Measurements from ENCODE around the gene RDH8.

The RDH8 gene

GRCh38 chr19:10008184-10008765, 5.0 kb upstream of the RDH8 start:
- Histone ChIP-seq H3K4me2 (ENCODE audit: low read length, poor library complexity, severe bottlenecking) (no peak overlapping the region), H3K18ac (ENCODE audit: low read depth in 1 of 2, low read length in 2 of 2) (peak overlapping the region; percentile 55 to 59)

GRCh38 chr19:10009714-10010224, 3.5 kb upstream of the RDH8 start:
- peaks cover 0 to 7% of the 10 kb centered on the region in 2 experiments for H3K36me3 ChIP-seq (ENCODE audit: control insufficient read depth in 1 of 2, insufficient read depth in 2 of 2, low read depth in 1 of 2, low read length in 2 of 2)
- H4K8ac ChIP-seq (ENCODE audit: low read length) = no peak overlapping the region
- H3K14ac ChIP-seq (ENCODE audit: low read length in 2 of 2) = peak overlapping the region in 1 of 2 experiments; percentile 96
- H3K4ac ChIP-seq (ENCODE audit: low read depth in 1 of 2, low read length in 2 of 2) = no peak overlapping the region
- H3K4me3 ChIP-seq (ENCODE audit: insufficient read depth in 1 of 2, low read depth in 1 of 2, low read length in 2 of 2) = peak overlapping the region in 1 of 2 experiments; percentile 78
- no peak overlapping the region for H2BK5ac ChIP-seq (ENCODE audit: low read depth, low read length, poor library complexity, severe bottlenecking)
- H4K91ac ChIP-seq (ENCODE audit: low read length) = no peak overlapping the region
- H2AK5ac ChIP-seq (ENCODE audit: low read length, severe bottlenecking) = no peak overlapping the region
- DNase-seq = no peak
- no peaks in the 10 kb centered on the region for H3K79me1 ChIP-seq (replicated peaks; ENCODE audit: low read length, poor library complexity, severe bottlenecking)
- peaks cover 6 to 52% of the 10 kb centered on the region in 2 experiments for H3K27me3 ChIP-seq (ENCODE audit: control insufficient read depth in 1 of 2, insufficient read depth in 1 of 2, low read length in 2 of 2)
- no peak overlapping the region for H2BK120ac ChIP-seq (ENCODE audit: low read depth, low read length)
- no peak overlapping the region for H2BK12ac ChIP-seq (ENCODE audit: low read length in 2 of 2)
- no peak overlapping the region for H2BK15ac ChIP-seq (ENCODE audit: low read depth, poor library complexity, severe bottlenecking)
- H3K18ac ChIP-seq (ENCODE audit: low read depth in 1 of 2, low read length in 2 of 2) = peak overlapping the region in 1 of 2 experiments; percentile 1
- peak overlapping the region in 1 of 2 experiments; percentile 76 for H3K23ac ChIP-seq (ENCODE audit: low read length in 2 of 2)
- peaks cover 25% of the 10 kb centered on the region for H3K4me1 ChIP-seq (ENCODE audit: control insufficient read depth, insufficient read depth, low read depth, low read length)
- no peak overlapping the region for H3K4me2 ChIP-seq (ENCODE audit: low read length, poor library complexity, severe bottlenecking)
- H2AFZ ChIP-seq (ENCODE audit: low read depth, low read length) = no peak overlapping the region
- WGBS = 9% methylated on average over 22 of the region's 22 CpGs
- H3K27ac ChIP-seq (ENCODE audit: low read length, poor library complexity, severe bottlenecking) = no peak overlapping the region
- no peaks in the 10 kb centered on the region for H3K9me3 ChIP-seq (ENCODE audit: control insufficient read depth, low read length)
- H3K9ac ChIP-seq (ENCODE audit: low read length) = no peak overlapping the region

More at GRCh38 chr19:10008184-10008765, 5.0 kb upstream of the RDH8 start:
- Histone ChIP-seq H3K4me1 (ENCODE audit: control insufficient read depth, insufficient read depth, low read depth, low read length) (peaks cover 25% of the 10 kb centered on the region), H2AK5ac (ENCODE audit: low read length, severe bottlenecking) (no peak overlapping the region), H3K9ac (ENCODE audit: low read length) (no peak overlapping the region), H2BK12ac (ENCODE audit: low read length in 2 of 2) (peak overlapping the region in 1 of 2 experiments; percentile 40), H4K91ac (ENCODE audit: low read length) (peak overlapping the region; percentile 19), H2BK120ac (ENCODE audit: low read depth, low read length) (no peak overlapping the region), H3K23ac (ENCODE audit: low read length in 2 of 2) (no peak overlapping the region), H3K79me1 (replicated peaks; ENCODE audit: low read length, poor library complexity, severe bottlenecking) (no peaks in the 10 kb centered on the region), H2AFZ (ENCODE audit: low read depth, low read length) (no peak overlapping the region), H4K8ac (ENCODE audit: low read length) (no peak overlapping the region), H3K4me3 (ENCODE audit: insufficient read depth in 1 of 2, low read depth in 1 of 2, low read length in 2 of 2) (peak overlapping the region in 1 of 2 experiments; percentile 48), H2BK15ac (ENCODE audit: low read depth, poor library complexity, severe bottlenecking) (no peak overlapping the region), H3K9me3 (ENCODE audit: control insufficient read depth, low read length) (no peaks in the 10 kb centered on the region), H3K14ac (ENCODE audit: low read length in 2 of 2) (no peak overlapping the region), H3K27me3 (ENCODE audit: control insufficient read depth in 1 of 2, insufficient read depth in 1 of 2, low read length in 2 of 2) (peaks cover 6 to 43% of the 10 kb centered on the region in 2 experiments), H3K27ac (ENCODE audit: low read length, poor library complexity, severe bottlenecking) (no peak overlapping the region), H3K4ac (ENCODE audit: low read depth in 1 of 2, low read length in 2 of 2) (no peak overlapping the region), H3K36me3 (ENCODE audit: control insufficient read depth in 1 of 2, insufficient read depth in 2 of 2, low read depth in 1 of 2, low read length in 2 of 2) (peaks cover 0 to 20% of the 10 kb centered on the region in 2 experiments), H2BK5ac (ENCODE audit: low read depth, low read length, poor library complexity, severe bottlenecking) (no peak overlapping the region)
- 48% methylated on average over 11 of the region's 11 CpGs for WGBS
- DNase-seq = no peak

- Histone ChIP-seq H3K9ac (ENCODE audit: low read length) (no peak within 1 kb of the TSS), H2AFZ (ENCODE audit: low read depth, low read length) (no peak within 1 kb of the TSS), H2BK12ac (ENCODE audit: low read length in 2 of 2) (no peak within 1 kb of the TSS), H2BK120ac (ENCODE audit: low read depth, low read length) (no peak within 1 kb of the TSS), H3K9me3 (ENCODE audit: control insufficient read depth, low read length) (no peaks in the 10 kb centered on the region), H3K79me1 (replicated peaks; ENCODE audit: low read length, poor library complexity, severe bottlenecking) (no peaks in the 10 kb centered on the region), H3K4me3 (ENCODE audit: insufficient read depth in 1 of 2, low read depth in 1 of 2, low read length in 2 of 2) (peak within 1 kb of the TSS in 1 of 2 experiments; percentile 78), H3K36me3 (ENCODE audit: control insufficient read depth in 1 of 2, insufficient read depth in 2 of 2, low read depth in 1 of 2, low read length in 2 of 2) (peaks cover 0 to 3% of the 10 kb centered on the region in 2 experiments), H4K91ac (ENCODE audit: low read length) (no peak within 1 kb of the TSS), H3K27me3 (ENCODE audit: control insufficient read depth in 1 of 2, insufficient read depth in 1 of 2, low read length in 2 of 2) (peaks cover 6 to 52% of the 10 kb centered on the region in 2 experiments), H3K14ac (ENCODE audit: low read length in 2 of 2) (peak within 1 kb of the TSS in 1 of 2 experiments; percentile 96), H2BK15ac (ENCODE audit: low read depth, poor library complexity, severe bottlenecking) (no peak within 1 kb of the TSS), H3K23ac (ENCODE audit: low read length in 2 of 2) (peak within 1 kb of the TSS in 1 of 2 experiments; percentile 76), H3K18ac (ENCODE audit: low read depth in 1 of 2, low read length in 2 of 2) (peak within 1 kb of the TSS in 1 of 2 experiments; percentile 1), H3K27ac (ENCODE audit: low read length, poor library complexity, severe bottlenecking) (no peak within 1 kb of the TSS), H3K4me1 (ENCODE audit: control insufficient read depth, insufficient read depth, low read depth, low read length) (peaks cover 25% of the 10 kb centered on the region), H4K8ac (ENCODE audit: low read length) (no peak within 1 kb of the TSS), H2AK5ac (ENCODE audit: low read length, severe bottlenecking) (no peak within 1 kb of the TSS), H3K4me2 (ENCODE audit: low read length, poor library complexity, severe bottlenecking) (no peak within 1 kb of the TSS), H3K4ac (ENCODE audit: low read depth in 1 of 2, low read length in 2 of 2) (no peak within 1 kb of the TSS), H2BK5ac (ENCODE audit: low read depth, low read length, poor library complexity, severe bottlenecking) (no peak within 1 kb of the TSS)
- WGBS = 2% methylated on average over 23 of the region's 38 CpGs
- DNase-seq = peak; percentile 32
Observed at GRCh38 chr19:10010247-10010691, 3.0 kb upstream of the RDH8 start, which contains the start of gene COL5A3. Gene COL5A3 (minus strand): TSS chr19:10010504. CDS start chr19:10010385, 119 bp downstream.

GRCh38 chr19:10010939-10011338, 2.3 kb upstream of the RDH8 start:
- Histone ChIP-seq H2BK5ac (ENCODE audit: low read depth, low read length, poor library complexity, severe bottlenecking) (no peak overlapping the region), H3K9me3 (ENCODE audit: control insufficient read depth, low read length) (no peaks in the 10 kb centered on the region), H3K4me1 (ENCODE audit: control insufficient read depth, insufficient read depth, low read depth, low read length) (peaks cover 25% of the 10 kb centered on the region), H3K18ac (ENCODE audit: low read depth in 1 of 2, low read length in 2 of 2) (no peak overlapping the region), H3K27ac (ENCODE audit: low read length, poor library complexity, severe bottlenecking) (no peak overlapping the region), H3K4me2 (ENCODE audit: low read length, poor library complexity, severe bottlenecking) (no peak overlapping the region), H2AK5ac (ENCODE audit: low read length, severe bottlenecking) (no peak overlapping the region), H4K91ac (ENCODE audit: low read length) (no peak overlapping the region), H3K36me3 (ENCODE audit: control insufficient read depth in 1 of 2, insufficient read depth in 2 of 2, low read depth in 1 of 2, low read length in 2 of 2) (no peaks in the 10 kb centered on the region), H3K79me1 (replicated peaks; ENCODE audit: low read length, poor library complexity, severe bottlenecking) (no peaks in the 10 kb centered on the region), H2AFZ (ENCODE audit: low read depth, low read length) (no peak overlapping the region), H4K8ac (ENCODE audit: low read length) (no peak overlapping the region), H3K27me3 (ENCODE audit: control insufficient read depth in 1 of 2, insufficient read depth in 1 of 2, low read length in 2 of 2) (peaks cover 6 to 52% of the 10 kb centered on the region in 2 experiments), H3K4ac (ENCODE audit: low read depth in 1 of 2, low read length in 2 of 2) (no peak overlapping the region), H3K14ac (ENCODE audit: low read length in 2 of 2) (no peak overlapping the region), H3K4me3 (ENCODE audit: insufficient read depth in 1 of 2, low read depth in 1 of 2, low read length in 2 of 2) (peak overlapping the region in 1 of 2 experiments; percentile 78), H2BK12ac (ENCODE audit: low read length in 2 of 2) (no peak overlapping the region), H2BK15ac (ENCODE audit: low read depth, poor library complexity, severe bottlenecking) (no peak overlapping the region), H3K9ac (ENCODE audit: low read length) (no peak overlapping the region), H2BK120ac (ENCODE audit: low read depth, low read length) (no peak overlapping the region), H3K23ac (ENCODE audit: low read length in 2 of 2) (no peak overlapping the region)
- DNase-seq = no peak
- 87% methylated on average over 9 of the region's 9 CpGs for WGBS

Data from mesenchymal stem cell (in vitro differentiated cells and primary cell).